ENCODE data around the gene ORAI2. TPM values are rescaled to one million over a fixed set of nuclear protein-coding genes. Genes with fewer than 3 reads are reported as not detected.
"Not testable (repeated sequence)": the region's sequence is repeated elsewhere in the genome, so short reads cannot be mapped to it uniquely, and the experiment has no call there.

The ORAI2 gene
- total RNA-seq, 2 donors from 2014 or later: 33.9 to 50.5 TPM

DNA sequence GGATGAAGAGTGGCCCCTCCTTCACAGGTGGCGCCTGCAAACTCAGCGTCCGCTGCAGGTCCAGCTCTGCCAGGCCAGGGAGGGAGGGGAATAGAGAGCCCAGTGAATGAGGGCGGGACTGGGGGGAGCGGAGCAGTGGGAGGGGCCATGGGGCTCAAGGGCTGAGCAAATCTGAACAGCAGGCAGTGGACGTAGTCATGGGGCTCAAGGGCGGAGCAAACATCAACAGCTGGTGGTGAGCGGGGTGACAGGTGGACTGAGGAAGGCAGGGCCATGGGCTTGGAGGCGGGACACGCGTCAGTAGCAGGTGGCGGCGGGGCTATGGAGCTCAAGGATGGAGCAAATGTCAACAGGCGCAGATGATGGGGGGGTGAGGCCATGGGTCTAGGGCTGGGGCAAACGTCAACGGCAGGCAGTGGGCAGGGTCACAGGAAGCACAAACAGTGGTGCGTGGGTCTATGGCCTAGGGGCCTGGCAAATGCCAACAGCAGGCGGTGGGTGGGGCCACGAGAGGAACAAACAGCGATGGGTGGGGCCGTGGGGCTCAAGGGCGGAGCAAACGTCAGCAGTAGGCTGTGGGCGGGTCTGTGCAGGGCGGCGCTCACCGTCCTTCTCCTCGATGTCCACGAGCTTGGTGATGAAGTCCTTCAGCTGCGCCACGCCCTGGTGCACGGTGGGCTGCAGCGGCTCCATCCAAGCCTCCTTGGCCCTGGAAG, 60.0 kb downstream of the ORAI2 start:
- peak; percentile 45 for ATAC-seq
- not testable (repeated sequence) for H3K27me3 Mint-ChIP-seq; H3K36me3 Mint-ChIP-seq (ENCODE audit: low read depth); H3K4me3 Mint-ChIP-seq; H3K4me1 Mint-ChIP-seq; H3K27ac Mint-ChIP-seq; DNase-seq; H3K9me3 ChIP-seq (ENCODE audit: control insufficient read depth, low read length, poor library complexity, severe bottlenecking)

DNA sequence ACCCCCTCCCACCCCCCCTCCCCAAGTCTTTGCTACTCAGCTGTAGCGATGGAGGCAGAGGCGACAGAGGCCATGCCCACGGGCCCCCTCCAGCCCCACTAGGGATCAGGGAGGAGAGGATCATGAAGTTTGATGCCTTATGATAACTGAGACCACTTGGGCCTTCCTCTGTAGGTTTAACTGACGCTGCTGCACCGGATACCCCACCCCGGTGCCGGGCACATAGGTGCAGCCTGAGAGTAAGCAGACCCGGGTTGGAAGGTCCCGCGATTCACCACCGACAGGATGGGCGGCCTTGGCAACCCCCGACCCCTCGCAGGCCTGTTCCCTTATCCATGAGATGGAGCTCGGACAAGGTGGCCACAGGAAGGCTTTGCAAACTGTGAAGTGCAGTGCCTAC, 60.7 kb downstream of the ORAI2 start:
- not testable (repeated sequence) for H3K9me3 ChIP-seq (ENCODE audit: control insufficient read depth, low read length, poor library complexity, severe bottlenecking); H3K27me3 Mint-ChIP-seq; H3K4me1 Mint-ChIP-seq; H3K4me3 Mint-ChIP-seq; H3K27ac Mint-ChIP-seq; H3K36me3 Mint-ChIP-seq (ENCODE audit: low read depth)
- DNase-seq: peak in 1 of 3 donors; percentile 8
- peak; percentile 8 for ATAC-seq

DNA sequence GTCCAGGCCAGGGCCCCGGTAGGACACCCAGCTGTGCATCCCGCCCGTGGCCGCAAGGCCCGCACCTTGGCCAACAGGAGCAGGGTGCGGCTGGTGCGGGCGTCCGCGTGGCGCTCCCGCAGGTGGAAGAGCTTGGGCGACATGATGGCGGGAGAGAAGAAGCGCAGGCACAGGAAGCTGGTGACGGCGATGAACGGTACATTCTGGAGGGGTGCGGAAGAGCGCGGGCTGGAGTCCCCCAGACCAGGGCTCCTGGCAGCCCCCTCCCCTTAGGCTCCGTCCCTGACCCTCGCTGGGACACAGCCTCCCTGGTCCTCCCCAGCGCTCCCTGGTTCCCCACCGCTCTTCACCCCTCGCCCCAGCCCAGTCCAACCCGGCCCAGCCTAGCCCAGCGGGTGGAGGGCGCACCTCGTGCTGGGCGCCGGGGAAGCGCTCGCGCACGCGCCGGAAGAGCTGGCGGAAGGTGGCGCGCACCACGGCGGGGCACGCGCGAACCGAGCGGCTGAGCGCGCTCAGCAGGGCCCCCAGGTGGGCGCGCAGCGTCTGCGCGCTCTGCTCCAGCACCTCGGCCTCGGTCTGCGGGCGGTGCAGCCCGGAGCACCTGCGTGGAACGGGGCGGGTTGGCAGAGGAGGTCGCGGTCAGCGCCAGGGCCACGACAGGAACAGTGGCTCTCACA, 61.2 kb downstream of the ORAI2 start:
- H3K9me3 ChIP-seq (ENCODE audit: control insufficient read depth, low read length, poor library complexity, severe bottlenecking); H3K4me3 Mint-ChIP-seq: not testable (repeated sequence)

DNA sequence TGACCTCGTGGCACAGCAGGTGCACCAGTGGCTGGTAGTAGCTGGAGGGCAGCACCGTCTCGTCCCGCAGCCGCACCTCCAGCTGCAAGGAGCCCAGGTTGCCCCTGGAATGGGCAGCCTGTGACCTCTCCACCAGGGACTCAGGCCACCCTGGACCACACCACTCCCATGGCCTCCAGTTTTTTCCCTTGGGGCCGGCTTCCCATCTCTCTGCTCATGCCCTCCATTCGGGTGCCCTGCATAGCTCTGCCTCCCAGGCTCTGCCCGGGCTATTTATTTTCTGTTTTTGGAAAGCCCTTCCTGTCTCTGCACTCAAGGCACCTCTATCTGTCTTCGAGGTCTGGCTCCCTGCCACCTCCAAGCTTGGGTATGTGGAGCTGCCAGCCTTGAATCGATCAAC, 63.5 kb downstream of the ORAI2 start:
- not testable (repeated sequence) for H3K4me1 Mint-ChIP-seq; H3K9me3 ChIP-seq (ENCODE audit: control insufficient read depth, low read length, poor library complexity, severe bottlenecking); H3K36me3 Mint-ChIP-seq (ENCODE audit: low read depth); H3K4me3 Mint-ChIP-seq; DNase-seq; ATAC-seq; H3K27me3 Mint-ChIP-seq; H3K27ac Mint-ChIP-seq

More for the DNA sequence above, 61.2 kb downstream of the ORAI2 start:
- not testable (repeated sequence) for H3K27ac Mint-ChIP-seq; H3K27me3 Mint-ChIP-seq; H3K4me1 Mint-ChIP-seq; H3K36me3 Mint-ChIP-seq (ENCODE audit: low read depth); DNase-seq
- ATAC-seq: peak; percentile 77

DNA sequence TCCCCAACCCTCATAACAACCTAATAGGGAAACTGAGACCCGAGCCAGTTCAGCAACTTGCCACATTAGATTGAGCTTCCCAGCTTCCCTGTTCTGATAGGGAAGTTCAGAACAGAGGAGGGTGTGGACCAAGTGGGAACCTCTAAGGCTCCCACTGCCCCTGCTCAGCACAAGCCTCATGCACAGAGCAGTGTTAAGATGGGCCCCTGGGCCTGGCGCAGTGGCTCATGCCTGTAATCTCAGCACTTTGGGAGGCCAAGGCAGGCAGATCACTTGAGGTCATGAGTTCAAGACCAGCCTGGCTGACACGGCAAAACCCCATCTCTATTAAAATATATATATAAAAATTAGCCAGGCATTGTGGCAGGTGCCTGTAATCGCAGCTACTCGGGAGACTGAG, 63.9 kb downstream of the ORAI2 start:
- H3K4me1 Mint-ChIP-seq; H3K27ac Mint-ChIP-seq; H3K4me3 Mint-ChIP-seq; H3K9me3 ChIP-seq (ENCODE audit: control insufficient read depth, low read length, poor library complexity, severe bottlenecking); H3K27me3 Mint-ChIP-seq; H3K36me3 Mint-ChIP-seq (ENCODE audit: low read depth); DNase-seq; ATAC-seq: not testable (repeated sequence)

DNA sequence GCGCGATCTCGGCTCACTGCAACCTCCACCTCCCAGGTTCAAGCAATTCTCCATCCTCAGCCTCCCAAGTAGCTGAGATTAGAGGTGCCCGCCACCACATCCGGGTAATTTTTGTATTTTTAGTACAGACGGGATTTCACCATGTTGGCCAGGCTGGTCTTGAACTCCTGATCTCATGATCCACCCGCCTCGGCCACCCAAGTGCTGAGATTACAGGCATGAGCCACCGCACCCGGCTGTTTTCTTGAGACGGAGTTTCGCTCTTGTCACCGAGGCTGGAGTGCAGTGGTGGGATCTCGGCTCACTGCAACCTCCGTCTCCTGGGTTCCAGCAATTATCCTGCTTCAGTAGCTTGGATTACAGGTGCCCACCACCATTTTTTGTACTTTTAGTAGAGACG, 64.9 kb downstream of the ORAI2 start:
- not testable (repeated sequence) for H3K27me3 Mint-ChIP-seq; H3K27ac Mint-ChIP-seq; H3K4me1 Mint-ChIP-seq; H3K36me3 Mint-ChIP-seq (ENCODE audit: low read depth); H3K9me3 ChIP-seq (ENCODE audit: control insufficient read depth, low read length, poor library complexity, severe bottlenecking); H3K4me3 Mint-ChIP-seq; DNase-seq; ATAC-seq

DNA sequence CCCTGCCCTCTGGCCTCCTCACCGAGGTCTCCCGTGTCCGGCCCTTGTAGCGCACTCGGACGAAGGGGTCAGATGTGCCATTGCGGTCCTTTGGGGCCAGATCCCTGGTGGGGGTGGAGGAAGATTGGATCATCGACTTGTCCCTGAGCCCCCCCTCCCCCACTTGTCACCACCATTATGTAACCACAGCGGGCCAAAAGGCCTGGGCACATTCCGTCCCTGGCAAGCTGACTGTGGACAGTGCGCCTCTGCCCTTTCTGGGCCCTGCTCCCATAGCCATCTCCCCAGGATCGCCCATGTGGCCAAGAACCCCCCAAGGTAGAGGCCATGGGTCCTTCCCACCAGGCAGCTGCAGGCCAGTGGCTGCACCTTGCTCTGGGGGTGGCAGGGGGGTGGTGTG, 69.8 kb downstream of the ORAI2 start:
- H3K36me3 Mint-ChIP-seq (ENCODE audit: low read depth); ATAC-seq; DNase-seq; H3K4me1 Mint-ChIP-seq; H3K9me3 ChIP-seq (ENCODE audit: control insufficient read depth, low read length, poor library complexity, severe bottlenecking); H3K4me3 Mint-ChIP-seq; H3K27me3 Mint-ChIP-seq; H3K27ac Mint-ChIP-seq: not testable (repeated sequence)

DNA sequence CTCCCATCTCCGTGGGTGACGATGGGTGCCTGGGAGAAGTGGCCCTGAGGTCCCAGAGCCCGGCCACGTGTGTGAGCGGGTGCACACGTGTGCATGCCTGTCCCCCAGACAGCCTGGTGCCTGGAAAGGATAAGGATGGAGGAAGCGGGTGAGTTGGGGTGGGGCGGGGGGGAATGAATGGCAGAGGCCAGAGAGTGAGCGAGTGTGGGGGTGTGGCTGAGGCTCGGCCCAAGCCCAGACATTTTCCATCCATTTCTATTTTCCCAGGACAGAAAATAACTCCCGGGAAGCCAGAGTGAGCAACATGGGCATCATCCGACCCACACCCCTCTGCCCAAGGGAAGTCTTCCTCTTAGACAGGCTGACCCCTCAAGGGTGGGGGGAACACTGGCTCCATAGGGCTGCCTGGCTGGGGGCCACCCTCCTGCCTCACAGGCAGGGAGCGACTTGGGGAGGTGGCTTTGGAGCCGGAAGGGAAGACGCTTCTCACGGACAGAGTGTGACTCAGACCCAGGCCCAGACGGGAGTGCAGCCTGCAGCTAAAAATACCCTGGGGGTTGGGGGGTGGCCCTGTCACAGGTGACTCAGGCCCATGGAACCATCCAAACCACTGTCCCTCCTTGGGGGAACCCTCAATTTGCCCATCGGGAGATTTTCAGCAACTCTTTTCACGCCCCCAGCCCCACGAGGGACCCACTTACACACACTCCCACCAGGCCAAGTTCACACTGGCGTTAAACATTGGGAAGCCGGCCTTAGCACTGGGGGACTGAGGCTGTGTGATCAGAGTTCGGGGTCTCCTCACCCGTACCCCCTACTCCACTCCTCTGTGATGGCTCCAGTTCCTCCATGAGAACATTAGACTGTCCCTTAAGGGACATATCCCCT, 72.2 kb downstream of the ORAI2 start:
- ATAC-seq; H3K4me1 Mint-ChIP-seq; DNase-seq; H3K9me3 ChIP-seq (ENCODE audit: control insufficient read depth, low read length, poor library complexity, severe bottlenecking); H3K27ac Mint-ChIP-seq; H3K27me3 Mint-ChIP-seq; H3K36me3 Mint-ChIP-seq (ENCODE audit: low read depth); H3K4me3 Mint-ChIP-seq: not testable (repeated sequence)

Other genes with a start within 250 kb of the ORAI2 start
- gene SH2B2, start 146.7 kb upstream of the ORAI2 start, total RNA-seq: 1 to 10 TPM; 2.0 to 2.1 TPM
- not detected for gene SPDYE6, start 77.1 kb upstream of the ORAI2 start, total RNA-seq
- 10 to 100 TPM; 38.0 to 44.0 TPM for gene PRKRIP1, start 37.2 kb upstream of the ORAI2 start, total RNA-seq
- 1 to 10 TPM; 4.4 to 5.5 TPM for gene ALKBH4, start 31.3 kb downstream of the ORAI2 start, total RNA-seq
- 10 to 100 TPM; 13.5 to 15.2 TPM for gene LRWD1, start 31.4 kb downstream of the ORAI2 start, total RNA-seq
- gene POLR2J, start 45.3 kb downstream of the ORAI2 start, total RNA-seq: 10 to 100 TPM; 35.6 to 37.9 TPM
- gene RASA4B, start 84.2 kb downstream of the ORAI2 start, total RNA-seq: 10 to 100 TPM; 20.7 to 23.7 TPM
- gene UPK3BL2, start 110.1 kb downstream of the ORAI2 start, total RNA-seq: 10 to 100 TPM; 52.5 to 84.2 TPM
- under 1 TPM; 0.21 to 0.55 TPM for gene SPDYE2, start 117.7 kb downstream of the ORAI2 start, total RNA-seq
- 100 to 1,000 TPM; 102 to 124 TPM for gene POLR2J3, start 139.0 kb downstream of the ORAI2 start, total RNA-seq
- gene RASA4, start 183.2 kb downstream of the ORAI2 start, total RNA-seq: 10 to 100 TPM; 58.5 to 61.6 TPM
- 10 to 100 TPM; 60.2 to 69.8 TPM for gene UPK3BL1, start 209.2 kb downstream of the ORAI2 start, total RNA-seq
- gene SPDYE2B, start 216.7 kb downstream of the ORAI2 start, total RNA-seq: not detected
- gene POLR2J2, start 238.1 kb downstream of the ORAI2 start, total RNA-seq: 10 to 100 TPM; 35.7 to 44.7 TPM